HCEC 1CT (cell line): ENCODE data around the gene CD27.
"Not testable (repeated sequence)": the region's sequence is repeated elsewhere in the genome, so short reads cannot be mapped to it uniquely, and the experiment has no call there.

Source experiments
- DNase-seq: peaks from one replicate; pipeline ENCODE4 v3.0.0-alpha.2; 2017

CD27 gene

DNA sequence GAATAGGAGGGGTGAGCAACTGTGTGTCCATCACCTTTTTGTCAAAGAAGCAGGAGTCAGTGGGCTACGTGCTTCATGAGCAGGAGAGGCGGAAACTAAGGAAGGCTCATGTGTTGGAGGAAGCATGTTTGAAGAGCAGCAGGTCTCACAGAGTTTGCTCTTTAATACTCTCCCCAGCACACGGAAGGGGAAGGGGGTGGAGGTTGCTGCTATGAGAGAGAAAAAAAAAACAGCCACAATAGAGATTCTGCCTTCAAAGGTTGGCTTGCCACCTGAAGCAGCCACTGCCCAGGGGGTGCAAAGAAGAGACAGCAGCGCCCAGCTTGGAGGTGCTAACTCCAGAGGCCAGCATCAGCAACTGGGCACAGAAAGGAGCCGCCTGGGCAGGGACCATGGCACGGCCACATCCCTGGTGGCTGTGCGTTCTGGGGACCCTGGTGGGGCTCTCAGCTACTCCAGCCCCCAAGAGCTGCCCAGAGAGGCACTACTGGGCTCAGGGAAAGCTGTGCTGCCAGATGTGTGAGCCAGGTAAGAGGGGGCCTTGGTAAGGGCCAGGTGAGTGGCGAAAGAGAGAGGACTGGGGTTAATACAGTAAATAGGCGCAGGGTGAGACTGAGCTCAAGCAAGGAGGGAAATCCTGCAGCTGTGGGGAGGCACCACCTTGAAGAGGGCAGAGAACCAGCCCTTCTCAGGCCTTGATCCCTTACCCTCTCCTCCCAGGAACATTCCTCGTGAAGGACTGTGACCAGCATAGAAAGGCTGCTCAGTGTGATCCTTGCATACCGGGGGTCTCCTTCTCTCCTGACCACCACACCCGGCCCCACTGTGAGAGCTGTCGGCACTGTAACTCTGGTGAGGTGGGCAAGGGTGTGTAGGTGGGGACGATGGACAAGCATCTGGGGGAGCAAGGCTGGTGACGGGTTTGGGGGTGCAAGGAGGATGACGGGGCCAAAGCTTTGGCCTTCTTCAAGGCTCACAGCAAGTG, at the start of gene CD27:
CD27 (plus strand) TSS at position 252 of the 985 bp plus-strand sequence; CDS start at position 393, 141 bp downstream.
- no peak for DNase-seq

DNA sequence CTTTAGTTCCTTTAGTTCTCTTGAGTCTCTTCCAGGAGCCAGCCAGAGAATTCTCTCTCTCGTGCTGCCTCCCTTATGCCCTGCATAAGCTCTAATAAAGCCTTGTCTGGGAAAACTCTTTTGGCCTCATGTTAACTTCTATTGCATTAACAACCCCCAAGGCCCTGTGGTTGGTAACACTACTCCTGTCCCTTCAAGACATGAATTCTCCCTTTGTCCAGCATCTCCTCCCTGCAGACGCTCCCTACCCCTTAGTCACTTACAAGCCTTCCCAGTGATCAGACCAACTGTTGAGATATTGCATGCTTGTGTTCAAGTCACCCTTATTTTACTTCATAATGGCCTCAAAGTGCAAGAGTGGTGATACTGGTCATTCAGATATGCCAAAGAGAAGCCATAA, 48.7 kb upstream of the CD27 start:
- no peak for DNase-seq

- DNase-seq, result no peak
These were observed 44.7 kb upstream of the CD27 start for GRCh38 chr12:6399884-6400644.

GRCh38 chr12:6404390-6404789, 40.4 kb upstream of the CD27 start:
- no peak for DNase-seq

- no peak for DNase-seq
These were observed 38.8 kb upstream of the CD27 start for GRCh38 chr12:6405963-6406362.

DNA sequence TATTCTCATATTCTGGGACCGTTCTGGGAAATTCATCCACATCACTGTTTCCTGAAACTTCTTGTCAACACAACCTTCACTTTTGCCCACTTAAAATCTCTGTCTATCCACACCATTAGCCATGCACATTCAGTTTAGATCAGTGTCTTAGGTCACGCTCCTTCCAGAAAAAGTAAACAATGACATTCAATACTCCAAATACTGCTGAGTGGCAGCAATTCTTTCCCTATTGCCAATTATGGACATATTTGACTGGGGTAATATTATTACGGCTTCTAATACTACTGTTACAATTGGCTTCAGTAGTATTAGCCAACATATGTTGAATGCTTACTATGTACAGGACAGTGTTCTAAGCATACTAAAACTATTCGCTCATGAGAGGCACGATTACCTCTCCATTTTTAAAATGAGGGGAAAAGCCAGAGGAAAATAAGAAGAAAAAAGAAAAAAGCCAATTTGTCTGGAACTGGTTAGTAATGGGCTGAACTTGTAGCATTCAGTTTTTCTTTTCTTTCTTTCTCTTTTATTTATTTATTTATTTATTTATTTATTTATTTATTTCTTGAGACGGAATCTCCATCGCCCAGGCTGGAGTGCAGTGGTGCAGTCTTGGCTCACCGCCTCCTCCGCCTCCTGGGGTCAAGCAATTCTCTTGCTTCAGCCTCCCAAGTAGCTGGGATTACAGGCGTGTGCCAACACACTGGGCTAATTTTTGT, 37.4 kb upstream of the CD27 start:
- no peak for DNase-seq

DNA sequence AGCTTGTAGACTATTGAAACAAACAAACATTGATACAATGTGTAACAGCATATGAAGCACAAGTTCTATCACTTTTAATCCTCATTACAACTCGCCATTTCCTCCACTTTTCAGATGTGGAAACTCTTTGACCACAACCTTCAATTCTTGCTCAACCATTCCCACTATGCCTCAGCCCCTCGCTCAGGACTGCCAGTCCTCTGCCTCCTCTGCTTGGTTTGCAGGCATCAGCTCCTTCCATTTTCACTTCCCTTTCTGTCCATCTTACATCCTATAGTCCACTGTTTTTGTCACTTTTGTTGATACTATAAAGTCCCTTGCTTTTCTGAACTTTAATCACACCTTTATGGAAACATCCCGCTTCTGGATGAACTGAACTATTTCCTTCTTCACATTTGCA, 28.2 kb upstream of the CD27 start:
- no peak for DNase-seq

DNA sequence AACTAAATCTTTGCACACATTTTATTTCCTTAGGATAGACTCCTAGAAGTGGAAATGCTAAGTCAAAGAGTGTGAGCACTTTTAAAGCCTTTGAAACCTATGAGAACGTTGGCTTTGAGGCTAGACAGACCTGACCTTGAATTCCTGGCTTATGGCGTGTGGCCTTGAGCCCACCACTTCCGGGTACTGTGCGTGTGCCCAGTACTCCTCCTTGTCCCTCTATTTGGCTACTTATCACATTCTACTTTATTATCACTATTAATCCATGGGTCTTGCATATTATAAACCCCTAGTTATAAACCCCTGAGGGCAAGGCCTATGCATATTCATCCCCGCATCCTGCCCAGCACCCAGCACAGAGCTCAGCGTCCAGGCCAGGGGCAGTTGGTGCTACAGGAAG, 26.0 kb upstream of the CD27 start:
- no peak for DNase-seq

- DNase-seq, result no peak
These were observed 24.4 kb upstream of the CD27 start for GRCh38 chr12:6420364-6420763.

DNA sequence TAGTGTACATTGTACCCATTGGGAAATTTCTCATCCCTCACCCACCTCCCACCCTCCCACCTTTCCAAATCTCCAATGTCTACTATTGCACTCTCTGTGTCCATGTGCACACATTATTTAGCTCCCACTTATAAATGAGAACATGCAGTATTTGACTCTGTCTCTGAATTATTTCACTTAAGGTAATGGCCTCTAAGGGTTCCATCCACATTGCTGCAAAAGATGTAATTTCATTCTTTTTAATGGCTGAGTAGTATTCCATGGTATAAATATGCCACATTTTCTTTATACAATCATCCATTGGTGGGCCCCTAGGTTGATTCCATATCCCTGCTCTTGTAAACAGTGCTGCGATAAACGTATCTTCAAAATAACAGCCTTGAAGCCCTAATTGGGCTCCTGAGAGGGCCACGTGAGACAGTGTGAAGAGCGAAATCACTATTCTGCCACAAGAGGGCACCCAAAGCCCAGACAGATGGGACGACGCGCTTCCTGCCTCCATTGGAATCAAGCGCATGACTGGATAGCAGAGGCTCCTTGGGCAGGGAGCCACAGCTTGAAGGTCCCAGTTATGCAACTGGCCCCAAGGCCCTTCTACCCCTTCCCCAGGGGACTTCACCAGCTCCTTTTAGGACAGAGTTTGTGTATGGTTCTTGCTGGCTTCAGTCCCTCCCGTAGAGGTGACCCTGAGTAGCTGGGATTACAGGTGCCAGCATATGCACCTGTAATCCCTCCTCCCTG, 21.3 kb upstream of the CD27 start:
- DNase-seq, result peak; percentile 86

GRCh38 chr12:6424008-6424347, 20.8 kb upstream of the CD27 start:
- DNase-seq, result no peak

DNA sequence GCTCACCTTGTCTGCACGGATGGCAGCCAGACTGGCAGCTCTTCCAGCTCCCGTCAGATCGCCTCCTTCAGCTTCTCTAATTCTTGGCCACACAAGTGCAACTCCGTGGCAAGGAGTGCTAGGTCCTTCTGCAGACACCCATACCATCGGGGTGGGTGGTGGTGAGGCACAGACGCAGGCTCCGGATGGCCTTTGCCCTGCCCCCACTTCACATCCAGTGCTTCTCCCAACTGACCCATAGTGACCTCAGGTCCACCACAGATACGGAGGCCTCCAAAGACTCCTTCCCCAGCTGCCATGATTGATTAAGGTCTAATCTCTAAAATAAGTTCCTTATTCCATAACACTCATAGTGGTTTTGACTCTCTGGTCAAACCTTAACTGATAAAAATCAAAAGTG, 19.9 kb upstream of the CD27 start:
- DNase-seq, result no peak

- DNase-seq, result no peak
These were observed 18.9 kb upstream of the CD27 start for GRCh38 chr12:6425590-6426531.

DNA sequence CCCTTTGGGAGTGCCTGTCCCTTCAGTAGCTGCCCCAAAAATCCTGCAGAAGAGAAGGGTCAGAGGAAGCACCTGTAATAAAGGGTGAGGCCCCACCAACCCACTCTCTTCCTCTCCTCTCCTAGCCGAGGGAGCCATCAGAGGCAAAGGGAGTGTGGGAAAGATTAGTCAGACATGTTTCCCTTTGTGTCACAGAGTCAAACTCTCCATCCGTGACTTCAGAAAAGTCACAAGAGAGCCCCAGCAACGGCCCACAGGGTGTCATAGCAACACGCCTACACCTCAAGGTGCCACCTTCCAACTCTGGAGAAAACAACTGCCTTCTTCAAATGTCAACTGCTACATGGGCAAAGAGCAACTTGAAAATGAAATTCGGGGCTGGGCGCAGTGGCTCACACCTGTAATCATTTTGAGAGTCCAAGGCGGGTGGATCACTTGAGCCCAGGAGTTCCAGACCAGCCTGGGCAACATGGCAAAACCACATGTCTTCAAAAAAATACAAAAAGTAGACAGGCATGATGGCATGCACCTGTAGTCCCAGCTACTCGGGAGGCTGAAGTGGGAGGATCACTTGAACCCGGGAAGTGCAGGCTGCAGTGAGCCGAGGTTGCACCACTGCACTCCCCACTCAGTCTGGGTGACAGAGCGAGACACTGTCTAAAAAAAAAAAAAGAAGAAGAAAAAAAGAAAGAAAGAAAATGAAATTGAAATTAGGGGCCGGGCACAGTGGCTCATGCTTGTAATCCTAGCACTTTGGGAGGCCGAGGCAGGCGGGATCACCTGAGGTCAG, 17.7 kb upstream of the CD27 start:
- DNase-seq, result no peak

- not testable (repeated sequence) for DNase-seq
These were observed 17.0 kb upstream of the CD27 start for GRCh38 chr12:6427796-6428195.

DNA sequence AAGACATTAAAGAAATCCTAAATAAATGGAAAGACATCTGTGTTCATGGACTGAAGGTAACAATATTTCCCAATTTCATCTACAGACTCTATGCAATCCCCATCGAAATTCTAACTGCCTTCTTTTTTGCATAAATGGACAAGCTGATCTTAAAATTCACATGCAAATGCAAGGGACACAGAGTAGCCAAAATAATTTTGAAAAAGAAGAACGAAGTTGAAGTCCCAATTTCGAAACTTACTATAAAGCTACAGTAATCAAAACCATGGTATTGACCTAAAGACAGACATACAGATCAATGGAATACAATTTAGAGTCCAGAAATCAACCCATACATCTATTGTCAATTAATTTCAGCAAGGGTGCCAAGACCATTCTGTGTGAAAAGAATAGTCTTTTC, 16.4 kb upstream of the CD27 start:
- no peak for DNase-seq

DNA sequence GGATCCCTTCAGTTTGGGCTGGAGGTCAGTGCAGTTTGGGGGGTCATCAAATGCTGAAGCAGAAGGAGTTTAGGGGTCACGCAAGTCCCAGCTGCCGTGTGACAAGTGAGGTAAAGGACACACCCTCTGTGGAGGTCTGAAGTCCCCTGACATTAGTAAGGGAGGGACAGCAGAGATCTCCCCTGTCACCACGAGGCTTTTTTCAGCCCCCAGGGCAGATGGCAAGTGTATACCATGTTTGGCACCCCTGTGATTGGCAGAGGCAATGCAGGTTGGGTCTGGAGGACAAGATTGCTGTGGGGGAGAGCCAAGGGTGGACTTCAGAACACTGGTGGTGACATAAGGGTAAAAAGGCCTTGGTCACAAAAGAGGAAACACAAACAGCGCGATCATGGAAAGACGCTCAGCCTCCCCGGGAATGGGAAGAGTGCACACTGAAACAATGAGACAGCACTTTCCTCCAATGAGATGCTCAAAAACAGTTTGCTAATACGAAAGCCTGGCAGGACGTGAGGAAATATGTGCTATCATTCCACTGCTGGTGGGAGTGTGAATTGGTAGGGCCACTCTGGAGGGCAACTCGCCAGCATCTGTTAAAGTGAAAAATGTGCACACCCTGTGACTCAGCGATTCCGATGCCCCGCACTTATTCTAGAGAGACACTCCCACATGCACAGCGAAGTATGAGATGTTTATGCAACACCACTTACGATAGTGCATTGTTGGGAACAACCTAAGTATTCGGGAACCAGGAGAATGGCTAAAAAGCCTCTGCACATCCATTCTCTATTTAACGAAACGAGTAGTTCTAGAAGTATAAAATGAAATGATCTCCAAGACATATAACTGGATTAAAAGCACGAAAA, 14.4 kb upstream of the CD27 start:
- peak; percentile 95 for DNase-seq

DNA sequence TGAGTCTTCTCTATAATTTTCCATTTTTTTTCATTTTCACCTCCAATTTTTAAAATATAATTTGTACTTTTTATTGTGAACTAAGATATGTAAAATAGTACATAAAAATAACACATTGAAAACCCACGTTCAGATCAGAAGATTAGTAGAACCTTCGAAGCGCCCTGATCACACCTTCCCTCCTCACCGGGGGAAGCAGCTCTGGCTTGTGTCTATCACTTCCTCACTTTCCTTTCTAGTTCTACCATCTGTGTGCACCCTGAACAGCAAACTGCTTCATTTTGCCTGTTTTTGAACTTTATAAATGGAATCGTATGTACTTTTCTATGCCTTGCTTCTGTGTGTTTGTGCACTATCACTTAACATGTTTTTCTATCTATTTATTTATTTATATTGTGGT, 11.8 kb upstream of the CD27 start:
- DNase-seq, result no peak
